ENCODE measurements around the gene DQX1.

DNA sequence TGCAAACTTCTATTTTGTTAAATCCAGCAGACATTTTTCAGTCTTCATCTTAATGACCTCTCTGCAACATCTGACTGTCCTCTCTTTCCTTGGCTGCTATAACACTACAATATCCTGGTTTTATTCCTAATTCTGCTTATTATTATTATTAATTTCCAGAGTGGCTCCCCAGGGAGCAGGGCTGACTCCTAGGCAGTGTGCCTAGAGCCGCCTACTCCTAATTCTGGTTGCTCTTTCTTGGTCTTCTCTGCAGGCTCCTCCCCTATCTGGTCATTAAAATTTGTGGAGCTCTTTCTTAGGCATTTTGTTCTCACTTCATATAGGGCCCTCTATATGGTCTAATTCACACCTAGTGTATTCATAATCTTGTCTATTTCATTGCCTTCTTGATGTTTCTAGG is 16.9 kb upstream of the DQX1 start:
- TF ChIP-seq NRF1 (IDR thresholded peaks at IDR 0.05; ENCODE audit: low read depth, low read length), result no peak
- TF ChIP-seq, protein P1, sequence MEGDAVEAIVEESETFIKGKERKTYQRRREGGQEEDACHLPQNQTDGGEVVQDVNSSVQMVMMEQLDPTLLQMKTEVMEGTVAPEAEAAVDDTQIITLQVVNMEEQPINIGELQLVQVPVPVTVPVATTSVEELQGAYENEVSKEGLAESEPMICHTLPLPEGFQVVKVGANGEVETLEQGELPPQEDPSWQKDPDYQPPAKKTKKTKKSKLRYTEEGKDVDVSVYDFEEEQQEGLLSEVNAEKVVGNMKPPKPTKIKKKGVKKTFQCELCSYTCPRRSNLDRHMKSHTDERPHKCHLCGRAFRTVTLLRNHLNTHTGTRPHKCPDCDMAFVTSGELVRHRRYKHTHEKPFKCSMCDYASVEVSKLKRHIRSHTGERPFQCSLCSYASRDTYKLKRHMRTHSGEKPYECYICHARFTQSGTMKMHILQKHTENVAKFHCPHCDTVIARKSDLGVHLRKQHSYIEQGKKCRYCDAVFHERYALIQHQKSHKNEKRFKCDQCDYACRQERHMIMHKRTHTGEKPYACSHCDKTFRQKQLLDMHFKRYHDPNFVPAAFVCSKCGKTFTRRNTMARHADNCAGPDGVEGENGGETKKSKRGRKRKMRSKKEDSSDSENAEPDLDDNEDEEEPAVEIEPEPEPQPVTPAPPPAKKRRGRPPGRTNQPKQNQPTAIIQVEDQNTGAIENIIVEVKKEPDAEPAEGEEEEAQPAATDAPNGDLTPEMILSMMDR (IDR thresholded peaks at IDR 0.05; ENCODE audit: control extremely low read depth in 1 of 3, insufficient read depth in 1 of 3, low read depth in 1 of 3, low read length in 3 of 3), result no peak
- no peak for TF ChIP-seq EP300 (IDR thresholded peaks at IDR 0.05; ENCODE audit: borderline replicate concordance in 1 of 2, low read depth in 2 of 2, low read length in 2 of 2)
- TF ChIP-seq ZNF274 (IDR thresholded peaks at IDR 0.05; ENCODE audit: borderline replicate concordance, extremely low read depth, low read length), result no peak
- no peak for TF ChIP-seq NANOG (IDR thresholded peaks at IDR 0.05; ENCODE audit: insufficient read depth, low read depth, low read length, poor library complexity, severe bottlenecking)
- no peak for TF ChIP-seq EZH2 (IDR thresholded peaks at IDR 0.05; ENCODE audit: low read depth, low read length, severe bottlenecking)
- TF ChIP-seq, protein P2, sequence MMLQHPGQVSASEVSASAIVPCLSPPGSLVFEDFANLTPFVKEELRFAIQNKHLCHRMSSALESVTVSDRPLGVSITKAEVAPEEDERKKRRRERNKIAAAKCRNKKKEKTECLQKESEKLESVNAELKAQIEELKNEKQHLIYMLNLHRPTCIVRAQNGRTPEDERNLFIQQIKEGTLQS (IDR thresholded peaks at IDR 0.05; ENCODE audit: insufficient read depth, low read depth, low read length), result no peak
- TF ChIP-seq, protein P3, sequence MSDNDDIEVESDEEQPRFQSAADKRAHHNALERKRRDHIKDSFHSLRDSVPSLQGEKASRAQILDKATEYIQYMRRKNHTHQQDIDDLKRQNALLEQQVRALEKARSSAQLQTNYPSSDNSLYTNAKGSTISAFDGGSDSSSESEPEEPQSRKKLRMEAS (IDR thresholded peaks at IDR 0.05), result no peak
- no peak for TF ChIP-seq POLR2AphosphoS5 (IDR thresholded peaks at IDR 0.05; ENCODE audit: low read depth, low read length)
- TF ChIP-seq POLR2A (IDR thresholded peaks at IDR 0.05; ENCODE audit: control extremely low read depth in 1 of 2, low read depth in 2 of 2, low read length in 2 of 2), result no peak
